Sciatic nerve (tissue), 2 donors: ENCODE results near the gene NMUR1. TPM values are rescaled to one million over a fixed set of nuclear protein-coding genes. Genes with fewer than 3 reads are reported as not detected.
A peak's percentile ranks its signal among the peaks of the same experiment; 100 is the strongest.

Source experiments
- ATAC-seq: fragments of 200-7000 bp; cut with Tn5 transposase; one replicate; pipeline ENCODE4 v1.9.1; 2020; ENCODE audit warnings: mild to moderate bottlenecking, moderate library complexity
- DNase-seq: peaks from one replicate; pipeline ENCODE4 v3.0.0-alpha.2; 2020; ENCODE audit warnings: low spot score
- intact Hi-C: fragments of 100-400 bp; cut with DNase I; formaldehyde crosslinking; loops from one replicate; pipeline ENCODE4 v1.14.2; 2022
- total RNA-seq: library from RNA; stranded (reverse); fragmentation: NEBNext Ultra II Directional; extraction: Animal tissue kit (Norgen Biotek cat#: 25700); gene quantifications from one replicate; pipeline ENCODE4 v1.2.1, GENCODE V29; 2021
- donor health status: DM: no; HTN: no; CAD: no.
- donor health status: DM: no; HTN: no; CAD: no.

NMUR1 gene
- total RNA-seq, 1 donor from 2014 or later = 1.4 TPM

GRCh38 chr2:231531466-231531865, 1.2 kb upstream of the NMUR1 start:
- DNase-seq (no peak), ATAC-seq (no peak)
- intact Hi-C loops = no loop called here

GRCh38 chr2:231528636-231529030, 1.6 kb downstream of the NMUR1 start:
- intact Hi-C loops = no loop called here
- ATAC-seq (no peak), DNase-seq (no peak)

- no peak for ATAC-seq
These were observed 2.1 kb downstream of the NMUR1 start for GRCh38 chr2:231527955-231528635.

GRCh38 chr2:231527091-231527395, 3.2 kb downstream of the NMUR1 start:
- intact Hi-C loops = no loop called here
- no peak for DNase-seq
- ATAC-seq = no peak

More at GRCh38 chr2:231527955-231528635, 2.1 kb downstream of the NMUR1 start:
- no peak for DNase-seq
- intact Hi-C loops = no loop called here

GRCh38 chr2:231526341-231527090, 3.7 kb downstream of the NMUR1 start:
- DNase-seq = no peak
- intact Hi-C loops = no loop called here
- ATAC-seq = no peak

- intact Hi-C loops = no loop called here
- ATAC-seq = no peak
- DNase-seq = no peak
These were observed 4.7 kb downstream of the NMUR1 start for GRCh38 chr2:231525248-231526163.

GRCh38 chr2:231524477-231525247, 5.6 kb downstream of the NMUR1 start:
- intact Hi-C loops = no loop called here
- ATAC-seq (no peak), DNase-seq (no peak)

GRCh38 chr2:231523451-231524285, 6.6 kb downstream of the NMUR1 start:
- ATAC-seq (no peak), DNase-seq (no peak)
- intact Hi-C loops = no loop called here

GRCh38 chr2:231522418-231523180, 7.6 kb downstream of the NMUR1 start:
- intact Hi-C loops = no loop called here
- ATAC-seq = no peak

GRCh38 chr2:231521443-231521842, 8.8 kb downstream of the NMUR1 start:
- ATAC-seq (no peak), DNase-seq (no peak)
- intact Hi-C loops = no loop called here

More at GRCh38 chr2:231522418-231523180, 7.6 kb downstream of the NMUR1 start:
- peak; percentile 42 for DNase-seq

- ATAC-seq (no peak), DNase-seq (no peak)
- intact Hi-C loops = no loop called here
These were observed 10.2 kb downstream of the NMUR1 start for GRCh38 chr2:231519975-231520555.

- DNase-seq (no peak), ATAC-seq (no peak)
- intact Hi-C loops = no loop called here
These were observed 11.5 kb downstream of the NMUR1 start for GRCh38 chr2:231518771-231519170.

GRCh38 chr2:231515603-231516002, 14.6 kb downstream of the NMUR1 start:
- intact Hi-C loops = no loop called here
- ATAC-seq (no peak), DNase-seq (no peak)

GRCh38 chr2:231514951-231515297, 15.3 kb downstream of the NMUR1 start:
- ATAC-seq = no peak
- intact Hi-C loops = no loop called here
- DNase-seq = no peak

GRCh38 chr2:231514225-231514950, 15.9 kb downstream of the NMUR1 start:
- intact Hi-C loops = no loop called here
- peak; percentile 98 for DNase-seq
- peak; percentile 100 for ATAC-seq

GRCh38 chr2:231513746-231514224, 16.5 kb downstream of the NMUR1 start:
- intact Hi-C loops = no loop called here
- ATAC-seq = no peak

More at GRCh38 chr2:231513746-231514224, 16.5 kb downstream of the NMUR1 start:
- no peak for DNase-seq
